ENCODE data around the gene PEX6.

The PEX6 gene

DNA sequence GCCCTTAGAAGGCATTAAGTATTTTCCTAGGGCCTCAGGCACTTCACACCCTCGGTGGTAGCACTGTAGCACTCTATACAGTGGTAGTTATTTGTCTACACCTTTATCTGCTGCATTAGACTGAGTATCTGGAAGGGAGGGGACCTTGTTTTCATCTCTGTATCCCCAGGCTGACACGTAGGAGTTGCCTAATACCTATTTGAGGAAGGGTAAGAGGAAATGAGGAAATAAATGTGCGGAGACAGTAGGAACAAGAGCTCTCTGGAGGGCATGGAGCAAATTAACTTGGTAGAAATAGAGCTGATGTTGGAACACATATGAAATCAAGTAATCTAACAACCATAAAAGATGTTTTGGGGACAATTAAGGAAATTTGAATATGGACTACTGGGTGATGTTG is 45.8 kb downstream of the PEX6 start:
- DNase-seq: peak; percentile 46 to 84 (median 68)

DNA sequence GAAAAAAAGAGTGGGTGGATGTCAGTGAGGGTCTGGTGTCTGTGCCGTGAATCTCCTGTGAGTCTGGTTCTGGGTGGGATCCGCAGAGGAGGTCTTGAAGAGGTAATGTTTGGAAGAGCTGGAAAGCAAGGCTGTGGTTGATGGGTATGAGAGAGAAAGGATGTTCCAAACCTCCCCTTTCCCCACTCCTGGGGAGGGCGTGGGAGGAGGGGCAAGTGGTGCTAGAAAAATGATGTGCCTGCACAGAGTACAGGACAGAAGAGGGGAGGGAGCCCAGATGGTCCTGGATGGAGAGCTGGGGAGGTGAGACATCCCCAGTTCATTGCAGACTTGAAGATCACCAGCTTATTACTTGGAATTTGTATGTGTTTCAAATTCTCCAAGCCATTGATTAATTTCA is 46.6 kb downstream of the PEX6 start:
- DNase-seq: no peak

DNA sequence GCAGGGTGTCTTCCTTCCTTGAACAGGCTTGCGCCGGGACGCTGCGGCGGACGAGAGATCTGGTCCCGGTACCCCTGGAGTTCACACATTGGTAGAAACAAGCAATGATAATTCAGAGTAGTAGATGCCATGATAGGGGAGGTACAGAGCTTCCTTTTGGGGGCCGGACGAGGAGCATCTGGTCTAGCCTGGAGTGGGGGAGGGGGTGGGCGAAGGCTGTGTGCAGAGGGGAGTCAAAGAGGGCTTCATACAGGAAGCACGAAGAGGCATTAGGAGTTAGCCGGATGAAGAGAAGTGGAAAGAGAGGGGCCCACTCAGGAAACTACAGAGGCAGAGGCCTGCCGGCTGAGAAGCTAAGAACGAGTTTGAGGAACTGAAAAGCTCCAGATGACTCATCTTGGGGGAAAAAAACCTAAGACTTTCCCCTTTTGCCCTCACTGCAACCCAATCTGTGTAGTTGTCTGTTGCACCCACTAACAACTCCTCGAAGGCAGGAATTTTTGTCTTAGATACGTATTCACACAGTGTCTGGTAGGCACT is 49.1 kb downstream of the PEX6 start:
- DNase-seq: peak; percentile 86 to 94 (median 90)

DNA sequence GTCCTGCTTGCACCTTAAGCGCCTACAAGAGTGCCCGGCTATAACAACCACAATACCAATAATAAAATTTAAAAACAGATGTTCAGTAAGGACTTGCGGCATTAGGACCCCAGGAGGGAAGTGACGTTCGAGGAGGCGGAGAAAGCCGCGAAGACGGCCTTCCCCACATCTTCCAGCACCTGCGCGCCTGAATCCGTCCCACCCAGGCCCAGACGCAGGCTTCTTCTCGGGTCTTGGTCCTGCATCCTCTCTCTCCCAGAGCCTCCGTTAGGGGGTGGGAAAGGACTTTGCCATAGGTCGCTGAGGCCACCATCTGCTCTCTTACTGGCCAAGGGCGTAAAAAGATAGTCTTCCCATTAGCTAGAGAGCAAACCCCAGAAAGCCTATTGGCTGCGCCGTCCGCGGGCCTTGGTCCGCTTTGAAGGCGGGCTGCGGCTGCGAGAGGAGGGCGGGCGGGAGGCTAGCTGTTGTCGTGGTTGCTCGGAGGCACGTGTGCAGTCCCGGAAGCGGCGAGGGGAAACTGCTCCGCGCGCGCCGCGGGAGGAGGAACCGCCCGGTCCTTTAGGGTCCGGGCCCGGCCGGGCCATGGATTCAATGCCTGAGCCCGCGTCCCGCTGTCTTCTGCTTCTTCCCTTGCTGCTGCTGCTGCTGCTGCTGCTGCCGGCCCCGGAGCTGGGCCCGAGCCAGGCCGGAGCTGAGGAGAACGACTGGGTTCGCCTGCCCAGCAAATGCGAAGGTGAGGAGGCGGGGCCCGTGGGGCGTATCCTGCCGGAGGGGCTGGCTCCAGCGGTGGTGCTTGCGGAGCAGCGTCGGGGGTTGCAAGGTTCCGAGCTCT is 49.8 kb downstream of the PEX6 start, which contains the start of gene CNPY3:
CNPY3 (plus strand) TSS at position 495 of the 835 bp plus-strand sequence; CDS start at position 586, 91 bp downstream.
- DNase-seq: peak; percentile 97 to 98 (median 98)

DNA sequence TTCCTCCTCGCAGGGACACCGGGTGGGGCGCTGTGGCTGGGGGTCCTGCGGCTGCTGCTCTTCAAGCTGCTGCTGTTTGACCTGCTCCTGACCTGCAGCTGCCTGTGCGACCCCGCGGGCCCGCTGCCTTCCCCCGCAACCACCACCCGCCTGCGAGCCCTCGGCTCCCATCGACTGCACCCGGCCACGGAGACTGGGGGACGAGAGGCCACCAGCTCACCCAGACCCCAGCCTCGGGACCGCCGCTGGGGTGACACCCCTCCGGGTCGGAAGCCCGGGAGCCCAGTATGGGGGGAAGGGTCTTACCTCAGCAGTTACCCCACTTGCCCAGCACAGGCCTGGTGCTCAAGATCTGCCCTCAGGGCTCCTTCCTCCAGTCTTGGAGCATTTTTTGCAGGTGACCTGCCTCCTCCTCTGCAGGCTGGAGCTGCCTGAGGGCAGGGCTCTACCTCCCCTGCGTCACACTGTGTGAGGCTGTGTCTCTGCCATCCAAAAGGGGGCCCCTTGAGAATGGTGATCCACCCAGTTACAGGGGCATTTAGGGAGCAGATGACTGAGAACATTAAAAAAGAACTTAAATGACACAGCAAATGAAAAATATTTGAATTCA is 53.6 kb downstream of the PEX6 start:
- DNase-seq: no peak

DNA sequence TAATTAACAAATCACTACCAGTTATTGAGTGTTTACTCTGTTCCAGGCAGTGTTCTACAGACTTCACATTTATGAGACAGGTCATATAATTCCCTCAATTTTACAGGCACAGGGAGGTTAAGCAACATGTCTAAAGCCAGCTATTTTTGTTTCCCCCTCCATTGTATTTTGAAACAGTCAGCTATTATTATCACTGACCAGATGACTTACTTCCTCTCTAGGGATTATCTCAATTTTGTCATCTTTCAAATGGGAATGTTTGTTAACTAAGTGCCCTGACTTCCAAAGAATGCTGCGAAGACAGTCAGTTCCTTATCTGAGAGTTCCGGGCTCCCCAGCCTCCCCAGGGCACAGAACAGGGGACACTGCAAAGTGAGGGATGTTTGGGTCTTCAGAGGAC is 55.3 kb downstream of the PEX6 start:
- DNase-seq: peak; percentile 44 to 87 (median 68)

DNA sequence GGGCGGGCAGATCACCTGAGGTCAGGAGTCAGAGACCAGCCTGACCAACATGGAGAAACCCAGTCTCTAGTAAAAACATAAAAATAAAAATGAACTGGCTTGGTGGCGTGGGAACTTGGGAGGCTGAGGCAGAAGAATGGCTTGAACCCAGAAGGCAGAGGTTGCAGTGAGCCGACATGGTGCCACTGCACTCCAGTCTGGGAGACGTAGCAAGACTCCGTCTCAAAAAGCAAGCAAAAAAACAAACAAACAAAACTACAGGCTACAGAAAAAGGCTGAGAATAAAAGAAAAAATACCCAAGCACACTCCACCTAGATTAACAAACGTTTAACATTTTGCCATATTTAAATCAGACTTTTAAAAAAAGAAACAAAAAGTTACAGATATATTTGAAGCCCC is 57.2 kb downstream of the PEX6 start:
- DNase-seq: no peak

DNA sequence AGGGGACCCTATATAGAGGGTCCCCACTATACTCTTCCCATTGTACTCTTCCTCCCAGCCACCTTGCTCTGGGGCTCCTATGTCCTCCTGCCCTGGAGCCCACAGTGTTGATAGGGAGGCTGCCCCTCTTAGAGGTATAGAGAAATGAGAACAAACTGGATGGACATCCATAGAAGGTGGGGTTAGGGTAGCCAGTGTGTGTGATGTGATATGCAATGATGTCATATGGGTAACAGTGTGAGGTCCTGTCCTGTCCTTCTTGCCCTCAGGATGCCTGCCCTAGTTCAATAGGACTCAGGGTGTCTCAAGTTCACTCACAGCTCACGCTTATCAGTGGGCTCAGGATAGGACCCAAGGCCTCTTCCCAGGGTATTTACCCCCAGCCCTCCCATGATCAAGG is 62.7 kb downstream of the PEX6 start:
- no peak for DNase-seq

DNA sequence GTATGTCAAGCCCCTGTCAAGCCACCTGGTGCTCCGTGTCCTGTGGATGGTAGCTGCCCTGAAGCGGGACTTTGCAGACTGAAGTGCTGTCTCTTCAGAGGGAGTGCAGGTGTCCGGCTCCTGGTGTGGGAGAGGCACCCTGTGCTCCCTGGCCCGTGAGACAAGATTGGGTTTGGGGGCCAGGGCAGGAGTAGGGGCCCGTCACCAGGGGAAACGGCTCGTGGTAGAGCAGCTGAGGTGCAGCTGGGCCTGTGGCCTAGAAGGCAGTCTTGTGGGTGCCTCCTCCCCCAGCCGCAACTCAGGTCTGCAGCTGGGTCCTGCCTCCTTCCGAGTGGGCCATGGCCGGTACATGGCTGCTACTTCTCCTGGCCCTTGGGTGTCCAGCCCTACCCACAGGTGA is 63.2 kb downstream of the PEX6 start, which contains the start of gene PTCRA:
PTCRA (plus strand) TSS at position 322 of the 400 bp plus-strand sequence; CDS start at position 339, 17 bp downstream.
- no peak for DNase-seq

DNA sequence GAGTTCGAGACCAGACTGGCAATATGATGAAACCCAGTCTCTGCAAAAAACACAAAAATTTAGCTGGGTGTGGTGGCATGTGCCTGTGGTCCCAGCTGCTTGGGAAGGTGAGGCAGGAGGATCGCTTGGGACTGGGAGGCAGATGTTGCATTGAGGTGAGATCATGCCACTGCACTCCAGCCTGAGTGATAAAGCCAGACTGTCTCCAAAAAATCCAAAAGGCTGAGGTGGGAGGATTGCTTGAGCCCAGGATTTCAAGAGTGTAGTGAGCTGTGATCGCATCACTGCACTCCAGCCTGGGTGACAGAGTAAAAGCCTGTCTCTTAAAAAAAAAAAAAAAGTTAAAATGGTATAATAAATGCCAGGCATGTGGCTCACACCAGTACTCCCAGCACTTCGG is 64.4 kb downstream of the PEX6 start:
- DNase-seq: no peak

Data from suppressor macrophage (primary cell).